Cardiac fibroblast (primary cell): ENCODE measurements around the gene PDLIM1.

Source experiments
- DNase-seq, 2 donors: peaks; one replicate each; pipeline versions ENCODE4 v3.0.0 to v3.0.0-alpha.2; 2010; ENCODE audit warnings: low read depth in 2 of 2
- H3K4me3 ChIP-seq, 2 donors: replicated peaks in 1 of 2; 1 replicate in 1 of 2; 2 replicates in 1 of 2; pipeline ENCODE4 v1.5.1; 2011; ENCODE audit warnings: low read depth in 2 of 2, low read length in 2 of 2, mild to moderate bottlenecking in 2 of 2, moderate library complexity in 1 of 2
- TF ChIP-seq, protein P1 (sequence below): IDR thresholded peaks from one replicate; pipeline ENCODE4 v1.5.1; 2011; ENCODE audit warnings: low read depth, mild to moderate bottlenecking, low read length, inconsistent platforms

The PDLIM1 gene

DNA sequence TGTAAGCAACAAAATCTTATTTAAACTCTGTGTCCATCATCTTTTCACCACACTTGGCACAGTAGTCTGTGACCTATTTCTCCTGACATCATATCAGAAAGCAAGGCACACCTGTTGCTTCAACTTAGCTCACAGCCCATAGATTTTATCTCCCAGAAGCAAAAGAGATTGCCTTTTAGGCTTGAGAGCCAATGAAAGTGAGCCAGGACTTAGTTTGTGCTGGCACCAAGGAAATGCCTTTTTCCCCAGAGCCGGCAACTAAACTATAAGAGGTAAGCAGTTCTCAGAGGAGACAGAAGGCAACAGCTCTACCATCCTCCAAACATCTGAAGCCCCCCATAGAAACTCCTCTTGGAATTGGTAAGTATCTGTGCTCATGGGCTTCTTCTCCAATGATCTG, 96.9 kb downstream of the PDLIM1 start, which contains the start of gene ACSM6:
Gene ACSM6, plus strand, starts transcription at position 295 of the 400 bp plus-strand sequence. CDS start 248 bp downstream, outside the sequence.
- no peak for DNase-seq
- no peak within 1 kb of the TSS for H3K4me3 ChIP-seq
- TF ChIP-seq, protein P1, sequence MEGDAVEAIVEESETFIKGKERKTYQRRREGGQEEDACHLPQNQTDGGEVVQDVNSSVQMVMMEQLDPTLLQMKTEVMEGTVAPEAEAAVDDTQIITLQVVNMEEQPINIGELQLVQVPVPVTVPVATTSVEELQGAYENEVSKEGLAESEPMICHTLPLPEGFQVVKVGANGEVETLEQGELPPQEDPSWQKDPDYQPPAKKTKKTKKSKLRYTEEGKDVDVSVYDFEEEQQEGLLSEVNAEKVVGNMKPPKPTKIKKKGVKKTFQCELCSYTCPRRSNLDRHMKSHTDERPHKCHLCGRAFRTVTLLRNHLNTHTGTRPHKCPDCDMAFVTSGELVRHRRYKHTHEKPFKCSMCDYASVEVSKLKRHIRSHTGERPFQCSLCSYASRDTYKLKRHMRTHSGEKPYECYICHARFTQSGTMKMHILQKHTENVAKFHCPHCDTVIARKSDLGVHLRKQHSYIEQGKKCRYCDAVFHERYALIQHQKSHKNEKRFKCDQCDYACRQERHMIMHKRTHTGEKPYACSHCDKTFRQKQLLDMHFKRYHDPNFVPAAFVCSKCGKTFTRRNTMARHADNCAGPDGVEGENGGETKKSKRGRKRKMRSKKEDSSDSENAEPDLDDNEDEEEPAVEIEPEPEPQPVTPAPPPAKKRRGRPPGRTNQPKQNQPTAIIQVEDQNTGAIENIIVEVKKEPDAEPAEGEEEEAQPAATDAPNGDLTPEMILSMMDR, result no peak

DNA sequence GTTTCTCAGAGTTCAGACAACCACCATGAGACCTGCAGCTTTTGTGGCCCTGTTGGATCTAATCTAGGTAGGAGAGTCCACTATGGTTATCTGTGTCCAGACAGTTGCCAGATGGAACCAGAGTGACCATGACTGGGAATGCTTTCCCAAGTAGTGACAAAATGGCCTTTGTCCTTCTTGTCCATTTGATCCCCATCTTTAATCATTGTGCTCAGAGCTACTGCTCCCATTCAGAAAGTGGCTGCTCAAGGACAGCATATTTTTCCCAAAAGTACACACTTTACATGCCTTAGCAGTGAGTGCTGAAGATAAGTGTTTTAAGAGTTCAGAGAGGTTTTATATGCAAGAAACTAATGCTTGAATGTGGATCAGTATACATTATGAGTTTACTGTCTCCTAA, 102.2 kb downstream of the PDLIM1 start:
- TF ChIP-seq, protein P1, result no peak
- no peak for DNase-seq

DNA sequence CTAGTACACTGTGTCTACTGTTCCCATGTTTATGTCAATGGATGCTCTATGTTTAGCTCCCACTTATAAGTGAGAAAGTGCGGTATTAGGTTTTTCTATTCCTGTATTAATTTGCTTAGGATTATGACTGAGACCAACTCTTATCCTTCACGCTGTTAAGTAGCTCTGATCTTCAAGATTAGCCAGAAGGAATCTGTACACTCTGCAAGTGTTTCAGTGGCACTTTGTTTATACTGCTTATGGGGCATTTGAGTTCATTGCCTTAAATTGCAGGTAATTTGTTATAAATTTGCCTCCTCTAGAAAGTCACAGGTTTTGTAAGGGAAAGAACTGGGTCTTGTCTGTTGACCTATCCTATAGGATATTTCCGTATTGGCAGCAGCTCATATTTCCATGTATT, 103.2 kb downstream of the PDLIM1 start:
- TF ChIP-seq, protein P1, result no peak
- no peak overlapping the region for H3K4me3 ChIP-seq
- no peak for DNase-seq

More for the DNA sequence above, 102.2 kb downstream of the PDLIM1 start:
- H3K4me3 ChIP-seq, result no peak overlapping the region
